Cerebellar nuclear complex (tissue), 1 donor: ENCODE data around the gene RAC3.
A peak's percentile ranks its signal among the peaks of the same experiment; 100 is the strongest.

ENCODE experiments used
- DNase-seq, 2 experiments: peaks; one replicate each; lab custom pipeline; 2025; lab: John Stamatoyannopoulos, UW

Gene RAC3

DNA sequence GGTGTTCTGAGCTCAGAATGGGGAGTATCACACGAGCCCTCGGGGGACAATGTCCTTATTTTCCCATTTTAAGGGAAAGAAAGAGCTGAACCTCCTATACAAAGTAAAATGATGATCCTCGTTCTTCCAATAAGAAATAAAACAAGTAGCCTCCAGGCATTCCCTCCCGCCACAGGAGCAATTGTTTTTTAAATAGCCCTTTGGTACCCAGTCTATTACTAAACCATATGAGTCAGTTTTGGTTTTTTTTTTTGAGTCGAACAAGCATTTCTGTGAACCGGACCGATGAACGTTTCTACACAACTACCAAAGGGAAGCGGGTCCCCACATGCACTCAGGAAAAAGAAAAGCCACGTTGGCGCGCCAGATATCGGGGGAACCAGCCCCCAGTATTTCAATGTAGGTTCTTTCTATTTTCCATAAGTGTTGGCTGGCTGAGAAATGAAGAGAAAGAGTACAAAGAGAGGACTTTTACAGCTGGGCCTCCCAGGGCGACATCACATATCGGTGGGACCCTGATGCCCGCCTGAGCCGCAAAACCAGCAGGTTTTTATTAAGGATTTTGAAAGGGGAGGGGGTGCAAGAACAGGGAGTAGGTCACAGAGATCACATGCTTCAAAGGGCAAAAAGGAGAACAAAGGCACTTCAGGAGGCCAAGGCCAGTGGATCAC is 9.8 kb downstream of the RAC3 start:
- DNase-seq = no peak

DNA sequence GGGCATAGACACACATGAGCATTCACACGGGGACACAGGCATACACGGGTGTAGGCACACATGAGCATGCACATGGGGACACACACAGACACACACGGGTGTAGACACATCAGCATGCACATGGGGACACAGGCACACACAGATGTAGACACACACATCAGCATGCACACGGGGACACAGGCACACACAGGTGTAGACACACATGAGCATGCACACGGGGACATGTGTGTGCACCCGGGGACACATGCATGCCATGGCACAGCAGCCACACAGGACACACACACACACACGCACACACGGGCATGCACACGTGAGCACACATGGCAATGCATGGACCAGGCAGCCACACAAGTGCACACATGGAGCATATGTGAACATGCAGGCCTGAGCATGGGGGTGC is 11.2 kb downstream of the RAC3 start:
- no peak for DNase-seq

DNA sequence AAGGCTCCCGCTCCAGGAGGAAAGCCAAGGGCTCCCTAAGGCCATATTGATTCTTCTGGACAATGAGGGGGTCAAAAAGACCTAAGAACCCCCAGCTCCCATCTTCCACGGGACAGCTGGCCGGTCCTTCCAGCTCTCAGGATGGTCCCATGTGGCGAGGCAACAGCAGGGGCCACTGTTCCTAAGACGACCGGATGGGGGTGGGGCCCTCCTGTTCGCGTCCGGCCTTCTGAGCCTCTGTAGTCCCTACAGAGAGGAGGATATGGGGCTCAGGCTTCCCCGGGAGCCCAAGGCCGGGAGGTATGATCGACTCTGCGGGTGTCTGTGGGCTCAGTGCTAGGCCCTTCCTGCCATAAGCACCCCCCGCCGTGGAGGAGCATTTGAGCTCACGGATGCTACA is 12.0 kb downstream of the RAC3 start:
- DNase-seq = no peak

DNA sequence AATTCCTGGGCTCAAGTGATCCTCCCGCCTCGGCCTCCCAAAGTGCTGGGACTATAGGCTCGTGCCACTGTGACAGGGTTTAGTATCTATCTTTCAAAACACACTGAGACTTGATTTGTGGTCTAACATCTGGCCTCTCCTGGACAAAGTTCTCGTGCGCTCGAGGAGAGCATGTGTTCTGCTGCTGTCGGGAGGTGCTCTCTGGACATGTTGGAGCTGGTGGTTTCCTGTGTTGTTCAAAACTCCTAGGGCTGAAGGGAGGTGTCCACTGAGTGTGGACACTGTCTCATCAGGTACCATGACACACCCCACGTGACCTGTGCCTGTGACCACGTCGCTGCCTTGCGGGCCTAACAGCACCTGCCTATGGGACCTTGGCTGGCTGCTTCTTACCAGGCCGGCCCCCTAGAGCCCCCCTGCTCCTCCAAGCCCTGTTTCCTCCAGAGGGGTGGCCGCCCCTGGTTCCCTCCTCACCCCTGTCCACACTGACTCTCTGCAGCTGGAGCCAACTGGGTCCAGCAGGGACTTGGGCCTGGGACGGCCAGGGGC is 14.5 kb downstream of the RAC3 start:
- no peak for DNase-seq

DNA sequence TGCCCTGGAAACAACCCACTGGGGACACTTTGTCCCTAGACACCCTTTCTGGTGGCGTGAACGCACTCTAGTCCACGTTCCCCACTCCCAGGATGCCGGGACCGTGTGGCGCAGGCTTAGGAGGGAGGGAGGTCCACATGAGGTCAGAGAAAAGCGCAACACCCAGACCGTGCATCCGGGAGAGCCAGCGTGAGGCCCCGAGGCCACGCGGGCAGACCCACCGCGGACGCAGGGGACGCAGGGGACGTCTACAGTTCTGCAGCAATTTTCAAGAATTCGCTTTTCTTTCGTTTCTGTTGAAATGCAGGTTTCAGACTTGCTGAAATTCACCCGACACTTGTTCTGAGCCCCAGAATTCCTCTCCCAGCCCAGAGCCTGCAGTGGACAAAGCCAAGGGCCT is 15.4 kb downstream of the RAC3 start:
- no peak for DNase-seq

DNA sequence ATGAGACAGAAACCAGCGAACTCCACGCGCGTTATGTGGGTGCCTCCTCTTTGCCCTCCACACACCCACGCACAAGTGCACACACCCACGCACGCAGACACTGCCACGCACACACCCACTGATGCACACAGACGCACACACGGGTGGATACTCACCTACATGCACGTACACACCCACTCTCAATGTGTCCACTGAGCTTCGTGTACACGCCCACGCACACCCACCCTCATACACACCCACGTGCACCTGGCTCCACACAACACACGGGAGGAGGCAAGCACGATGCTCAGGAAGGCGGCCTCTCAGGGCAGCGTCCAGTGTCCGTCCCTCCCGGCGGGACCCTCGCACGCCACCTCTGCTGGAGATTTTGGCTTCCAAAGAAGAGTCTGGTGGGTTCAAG is 15.9 kb downstream of the RAC3 start:
- DNase-seq = no peak

DNA sequence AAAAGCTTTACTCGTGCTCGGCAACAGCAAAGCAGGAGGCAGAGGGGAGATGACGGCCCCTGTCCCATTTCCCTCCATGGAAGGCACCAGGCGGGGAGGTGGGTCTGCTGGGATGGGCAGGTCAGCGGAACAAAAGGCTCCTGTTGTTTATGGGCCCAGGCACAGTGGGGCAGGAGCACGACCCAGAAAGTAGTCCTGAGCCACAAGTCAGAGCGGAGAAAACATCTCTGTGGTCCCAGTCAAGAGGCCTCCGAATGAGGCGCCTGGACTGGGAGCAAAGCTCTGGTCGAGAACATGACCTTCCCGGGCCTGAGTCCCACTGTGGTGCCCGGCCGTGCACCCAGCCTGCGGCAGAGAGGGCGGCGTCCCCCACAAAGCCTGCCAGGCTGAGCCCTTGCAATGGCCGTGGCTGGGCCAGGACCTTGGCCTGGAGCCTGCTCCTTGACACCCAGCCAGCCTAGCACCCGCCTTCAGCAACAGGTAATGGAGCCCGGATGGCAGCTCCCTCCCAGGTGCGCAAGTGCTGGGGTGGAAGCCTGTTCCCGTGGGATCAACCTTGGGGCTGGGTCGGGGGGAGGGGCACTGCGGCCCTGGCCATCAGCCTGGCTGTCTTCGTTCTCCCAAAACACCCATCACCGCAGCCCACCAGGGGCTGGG is 16.6 kb downstream of the RAC3 start:
- DNase-seq = no peak

DNA sequence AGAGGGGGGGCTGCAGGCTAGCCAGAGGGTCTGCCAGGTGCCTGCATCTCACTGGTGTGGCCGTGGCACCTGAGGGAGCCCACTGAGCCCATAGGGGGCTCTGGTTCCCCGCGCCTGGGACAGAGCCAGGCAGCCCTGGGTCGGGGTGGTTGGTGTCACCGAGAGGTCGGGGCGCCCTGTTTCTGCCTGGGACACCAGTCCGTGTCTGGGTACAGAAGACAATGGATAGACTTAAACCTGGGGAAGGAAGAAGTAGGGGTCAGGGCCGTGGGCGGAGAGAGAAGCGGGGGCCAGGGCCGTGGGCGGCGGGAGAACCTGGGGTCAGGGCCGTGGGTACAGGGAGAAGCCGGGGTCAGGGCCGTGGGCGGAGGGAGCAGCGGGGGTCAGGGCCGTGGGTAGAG is 17.1 kb downstream of the RAC3 start:
- DNase-seq = no peak

DNA sequence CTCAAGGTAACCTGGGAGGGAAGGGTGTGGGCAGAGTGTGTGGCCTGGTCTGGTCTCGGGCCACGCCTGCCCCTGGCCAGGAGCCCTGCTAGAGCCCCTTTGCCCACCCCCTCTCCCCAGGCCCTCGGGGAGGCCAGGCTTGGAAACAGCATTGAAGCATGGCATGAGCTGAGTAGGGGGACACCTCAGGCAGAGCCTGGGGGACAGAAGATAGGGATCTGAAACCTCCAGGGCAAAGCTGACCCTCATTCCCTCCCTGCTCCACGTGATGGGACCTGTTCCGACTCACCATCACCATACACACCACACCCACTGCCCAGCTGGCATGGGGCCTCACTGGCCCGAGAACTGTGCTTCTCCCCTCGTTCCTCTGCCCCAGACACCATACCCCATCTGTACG is 17.6 kb downstream of the RAC3 start:
- no peak for DNase-seq

DNA sequence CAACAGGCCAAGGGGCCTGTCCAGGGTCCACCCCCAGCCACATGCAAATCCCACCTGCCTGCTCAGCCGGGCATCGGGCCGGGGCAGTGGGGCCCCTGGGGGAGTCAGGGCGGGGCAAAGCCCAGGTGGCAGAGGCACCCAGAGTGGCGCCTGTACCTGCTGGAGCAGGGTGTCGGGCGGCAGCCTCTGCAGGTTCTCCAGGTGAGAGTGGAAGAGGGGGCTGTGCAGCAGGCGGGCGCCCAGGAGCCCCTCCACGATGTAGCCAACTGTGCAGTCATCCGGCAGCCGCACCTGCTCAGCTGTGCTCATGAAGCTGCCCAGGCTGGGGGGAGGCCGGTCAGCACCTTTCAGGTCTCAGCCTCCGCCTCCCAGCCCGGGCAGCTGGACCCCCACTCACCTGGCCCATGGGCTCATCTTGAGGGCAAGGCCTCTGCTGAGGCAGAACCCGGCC is 18.1 kb downstream of the RAC3 start:
- no peak for DNase-seq

DNA sequence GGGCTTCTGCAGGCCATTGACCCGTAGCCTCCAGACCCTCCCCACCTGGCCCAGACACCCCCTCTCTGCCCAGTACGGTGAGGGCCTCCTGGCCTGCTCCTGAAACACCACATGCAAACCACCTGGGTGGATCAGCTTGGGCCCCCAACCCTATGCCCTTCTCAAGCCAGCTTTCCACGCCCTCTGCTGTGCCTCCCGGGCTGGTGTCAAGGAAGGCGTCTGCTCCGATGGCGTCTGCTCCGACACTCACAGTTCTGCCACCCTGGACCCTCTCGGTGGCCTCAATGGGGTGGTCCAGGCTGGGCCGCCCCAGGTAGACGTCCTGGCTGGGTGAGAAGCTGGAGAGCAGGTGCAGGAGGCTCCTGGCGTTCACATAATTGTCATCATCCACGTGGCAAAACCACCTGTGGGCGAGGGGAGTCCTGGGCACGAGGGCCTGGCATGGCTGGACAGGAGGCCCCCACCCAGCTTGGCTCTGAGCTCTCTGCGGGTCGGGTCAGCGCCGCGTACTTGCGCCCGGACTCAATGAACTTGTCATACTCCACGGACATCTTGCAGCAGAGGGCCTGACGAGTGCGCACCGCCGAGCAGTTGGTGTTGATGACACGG is 18.8 kb downstream of the RAC3 start:
- DNase-seq = no peak

DNA sequence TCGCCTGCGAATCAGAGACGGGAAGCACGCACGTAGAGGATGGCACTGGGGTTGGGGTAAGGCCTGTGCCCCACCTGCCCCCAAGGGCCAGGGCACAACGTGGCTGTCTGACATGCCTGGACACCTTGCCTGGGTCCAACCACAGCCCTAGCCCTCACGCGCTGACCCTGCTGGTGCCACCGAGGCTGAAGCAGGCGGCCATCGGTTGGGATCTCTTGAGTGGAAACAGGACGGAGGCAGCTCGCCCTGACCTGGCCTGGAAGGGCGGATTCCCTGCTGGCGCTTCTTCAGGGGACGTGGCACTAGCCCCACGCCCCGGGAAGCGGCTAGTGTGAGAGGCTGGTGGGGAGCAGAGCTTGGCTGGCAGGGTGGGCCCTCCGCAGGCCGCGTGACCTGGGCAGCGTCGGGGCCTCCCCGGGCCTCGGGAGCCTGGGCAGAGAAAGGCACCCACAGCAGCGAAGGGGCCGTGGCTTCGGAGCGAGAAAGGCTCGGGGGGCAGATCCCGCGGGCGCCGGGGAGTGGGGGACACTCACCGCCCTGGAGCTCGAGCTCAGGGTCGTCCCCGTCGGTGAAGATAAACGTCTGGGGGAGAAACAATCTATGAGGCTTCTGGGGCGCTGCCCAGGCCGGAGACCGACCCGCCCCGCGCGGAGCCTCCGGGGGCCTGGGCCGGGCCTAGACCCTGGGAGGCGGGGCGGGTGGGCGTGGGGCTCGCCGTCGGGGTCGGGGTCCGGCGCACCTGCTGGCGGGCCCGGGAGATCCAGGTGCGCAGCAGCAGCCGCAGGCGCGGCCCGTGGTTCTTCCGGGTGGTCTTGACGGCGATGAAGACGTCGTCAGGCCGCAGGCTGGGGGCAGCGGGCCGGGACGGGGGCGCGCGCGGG is 19.5 kb downstream of the RAC3 start:
- DNase-seq = no peak

DNA sequence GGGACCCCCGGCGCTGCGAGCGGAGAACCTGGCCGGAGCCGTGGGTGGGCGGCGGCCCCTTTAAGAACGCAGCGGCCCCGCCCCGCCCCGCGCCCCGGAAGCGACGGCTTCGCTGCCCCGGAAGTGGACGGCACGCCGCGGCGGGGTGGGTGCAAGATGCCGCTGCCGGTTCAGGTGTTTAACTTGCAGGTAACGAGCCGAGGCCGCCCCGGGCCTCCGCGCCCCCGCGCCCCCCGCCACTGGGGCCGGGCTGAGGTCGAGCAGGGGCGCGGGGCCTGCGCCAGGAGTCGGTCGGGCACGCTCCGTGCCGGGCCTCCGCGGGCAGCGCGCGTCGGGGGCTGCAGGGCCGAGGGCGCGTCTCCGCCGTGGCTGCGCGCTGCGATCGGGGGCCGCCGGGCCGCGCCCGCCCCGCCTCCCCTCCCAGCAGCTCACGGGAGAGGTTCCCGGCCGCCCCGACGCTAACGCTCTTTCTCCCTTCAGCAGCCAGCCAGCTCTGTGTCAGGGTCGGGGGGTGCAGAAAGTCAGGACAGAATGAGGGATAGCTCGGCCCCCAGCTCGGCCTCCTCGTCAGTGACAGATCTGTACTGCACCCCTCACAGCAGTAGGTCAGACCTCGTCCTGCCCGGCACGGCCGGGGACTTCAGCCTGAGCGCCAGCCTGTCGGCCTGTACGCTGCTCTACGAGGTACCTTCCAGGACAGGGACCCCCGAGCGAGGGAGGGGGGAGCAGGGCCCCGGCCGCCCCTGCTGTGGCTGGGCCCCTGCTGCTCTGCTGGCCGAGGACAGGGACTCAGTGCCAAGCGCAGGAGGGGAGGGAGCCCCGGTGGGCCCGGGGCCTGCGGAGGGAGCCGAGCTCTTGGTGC is 20.5 kb downstream of the RAC3 start, which contains the start of the genes GPS1 and RFNG:
Gene GPS1 (plus strand): TSS at position 123 of the 862 bp plus-strand sequence. CDS start 34 bp downstream, at position 157.
Gene RFNG (minus strand): TSS at position 36 of the 862 bp plus-strand sequence. CDS start 45 bp downstream, outside the sequence.
- DNase-seq = peak in 1 of 2 experiments; percentile 3

DNA sequence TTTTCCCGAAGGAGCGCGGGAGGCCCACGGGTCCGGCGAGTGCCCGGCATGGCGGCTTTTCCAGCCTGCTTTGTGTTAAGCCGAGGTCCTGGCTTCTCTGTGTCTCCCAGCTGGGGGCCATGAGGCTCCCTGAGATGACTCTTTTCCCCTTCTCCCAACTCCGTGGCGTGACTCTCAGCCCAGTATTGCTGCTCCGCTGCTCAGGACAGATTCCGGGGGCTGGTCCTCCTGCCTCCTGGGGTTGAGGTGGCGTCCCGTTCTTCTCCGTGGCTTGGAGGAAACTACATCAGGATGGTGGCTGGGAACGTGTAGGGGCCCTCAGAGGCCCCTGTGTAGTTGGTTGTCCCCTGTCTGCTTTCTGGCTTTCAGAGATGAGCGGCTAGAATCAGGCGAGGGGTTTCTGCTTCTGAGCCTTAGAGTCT is 21.2 kb downstream of the RAC3 start:
- no peak for DNase-seq

DNA sequence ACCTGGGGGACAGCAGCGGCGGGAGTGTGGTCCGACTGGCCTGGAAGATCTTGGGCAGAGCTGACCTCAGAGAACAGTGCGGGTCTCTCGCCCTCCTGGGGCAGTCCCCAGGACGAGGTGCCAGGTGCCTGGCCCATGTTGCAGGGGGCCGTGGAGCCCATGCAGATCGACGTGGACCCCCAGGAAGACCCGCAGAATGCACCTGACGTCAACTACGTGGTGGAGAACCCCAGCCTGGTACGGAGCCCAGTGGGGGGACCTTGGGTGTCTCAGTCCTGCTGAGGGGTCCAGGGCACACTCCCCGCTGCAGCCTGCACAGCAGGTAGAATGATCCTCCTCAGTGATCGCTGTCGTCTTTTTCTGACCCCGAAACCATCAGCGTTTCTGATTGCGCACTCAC is 21.7 kb downstream of the RAC3 start:
- no peak for DNase-seq

DNA sequence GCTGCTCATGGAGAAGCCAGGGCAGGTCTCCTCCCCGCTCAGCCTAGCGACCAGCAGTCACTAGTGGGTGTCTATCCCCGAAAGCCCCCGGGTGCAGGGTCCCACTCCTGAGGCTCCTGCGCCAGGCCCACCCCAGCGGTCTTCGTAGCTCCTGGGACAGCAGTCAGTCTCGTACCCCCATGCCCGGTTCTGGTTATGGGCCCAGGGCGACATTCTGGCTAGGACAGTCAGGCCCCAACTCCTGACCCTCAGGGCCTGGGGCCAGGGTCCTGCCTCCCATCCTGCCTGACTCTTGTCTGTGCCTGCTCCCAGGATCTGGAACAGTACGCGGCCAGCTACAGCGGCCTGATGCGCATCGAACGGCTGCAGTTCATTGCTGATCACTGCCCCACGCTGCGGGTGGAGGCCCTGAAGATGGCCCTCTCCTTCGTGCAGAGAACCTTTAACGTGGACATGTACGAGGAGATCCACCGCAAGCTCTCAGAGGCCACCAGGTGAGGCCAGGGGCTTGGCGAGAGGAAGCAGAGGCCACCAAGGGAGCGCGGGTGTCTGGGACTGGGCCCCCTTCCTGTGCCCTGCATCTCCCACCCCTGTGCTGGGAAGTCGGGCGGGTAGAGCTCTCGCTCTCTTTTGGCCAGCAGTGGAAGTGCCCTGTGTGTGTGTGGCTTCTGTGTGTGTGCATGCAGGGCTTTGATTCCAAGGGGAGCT is 22.2 kb downstream of the RAC3 start:
- no peak for DNase-seq

DNA sequence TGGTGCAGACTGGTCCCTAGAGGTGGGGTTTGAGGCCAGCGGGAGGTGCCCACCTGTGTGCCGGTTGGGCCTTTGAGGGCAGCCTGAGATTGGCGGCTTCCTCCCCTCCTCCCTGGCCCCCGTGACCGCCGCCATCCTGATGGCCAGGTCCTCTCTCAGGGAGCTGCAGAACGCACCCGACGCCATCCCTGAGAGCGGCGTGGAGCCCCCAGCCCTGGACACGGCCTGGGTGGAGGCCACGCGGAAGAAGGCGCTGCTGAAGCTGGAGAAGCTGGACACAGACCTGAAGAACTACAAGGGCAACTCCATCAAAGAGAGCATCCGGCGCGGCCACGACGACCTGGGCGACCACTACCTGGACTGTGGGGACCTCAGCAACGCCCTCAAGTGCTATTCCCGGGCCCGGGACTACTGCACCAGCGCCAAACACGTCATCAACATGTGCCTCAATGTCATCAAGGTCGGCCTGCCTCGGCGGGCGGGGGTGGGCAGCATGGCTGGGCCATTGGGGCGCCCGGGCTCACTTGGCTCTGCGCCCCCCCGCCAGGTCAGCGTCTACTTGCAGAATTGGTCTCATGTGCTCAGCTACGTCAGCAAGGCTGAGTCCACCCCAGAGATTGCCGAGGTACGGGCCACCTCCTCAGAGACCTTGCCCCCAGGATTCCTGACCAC is 23.0 kb downstream of the RAC3 start:
- DNase-seq = no peak

DNA sequence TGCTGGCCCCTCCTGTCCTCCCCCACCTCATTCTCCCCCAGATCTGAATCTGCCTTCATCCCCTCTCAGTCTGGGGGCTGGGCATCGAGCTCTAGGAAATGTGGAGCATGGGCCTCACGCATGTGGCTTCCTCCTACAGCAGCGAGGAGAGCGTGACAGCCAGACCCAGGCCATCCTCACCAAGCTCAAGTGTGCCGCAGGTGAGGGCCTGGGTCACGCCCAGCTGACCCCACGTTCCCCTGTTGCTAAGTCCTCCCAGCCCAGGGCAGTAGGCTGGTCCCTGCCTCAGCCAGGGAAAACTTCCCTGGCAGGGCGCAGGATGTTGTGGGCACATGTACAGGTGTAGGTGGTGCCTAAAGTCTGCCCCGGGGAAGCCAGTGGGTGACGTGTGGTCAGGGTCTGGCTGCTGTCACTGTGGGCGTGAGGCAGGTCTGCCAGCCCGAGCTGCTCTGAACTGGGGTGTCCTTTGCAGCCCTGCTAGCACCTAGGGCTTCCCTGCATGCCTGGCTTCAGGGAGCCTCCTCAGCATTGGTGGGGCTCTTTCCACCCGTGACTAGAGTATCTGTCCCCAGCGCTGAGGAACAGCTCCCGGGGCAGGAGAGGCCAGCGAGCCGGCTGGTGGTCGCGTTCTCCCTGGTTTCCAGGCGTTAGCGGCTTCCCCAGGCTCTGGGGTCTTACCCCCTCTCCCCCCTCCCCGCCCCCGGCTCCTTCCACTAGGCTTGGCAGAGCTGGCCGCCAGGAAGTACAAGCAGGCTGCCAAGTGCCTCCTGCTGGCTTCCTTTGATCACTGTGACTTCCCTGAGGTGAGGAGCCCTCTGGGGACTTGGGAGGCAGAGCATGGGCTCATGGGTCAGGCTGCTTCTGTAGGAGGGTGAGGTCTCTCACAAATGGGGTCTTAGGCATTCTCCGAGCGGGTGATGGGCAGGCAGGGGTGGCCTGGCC is 23.8 kb downstream of the RAC3 start:
- DNase-seq = no peak
